ENCODE measurements around the gene SLFN12.

- no peak for TF ChIP-seq CTCF (IDR thresholded peaks at IDR 0.05)
- TF ChIP-seq POLR2A (IDR thresholded peaks at IDR 0.05) = no peak
Measured at GRCh38 chr17:35368081-35368830, 64.0 kb downstream of the SLFN12 start.
